ENCODE data around the gene GSN.

DNA sequence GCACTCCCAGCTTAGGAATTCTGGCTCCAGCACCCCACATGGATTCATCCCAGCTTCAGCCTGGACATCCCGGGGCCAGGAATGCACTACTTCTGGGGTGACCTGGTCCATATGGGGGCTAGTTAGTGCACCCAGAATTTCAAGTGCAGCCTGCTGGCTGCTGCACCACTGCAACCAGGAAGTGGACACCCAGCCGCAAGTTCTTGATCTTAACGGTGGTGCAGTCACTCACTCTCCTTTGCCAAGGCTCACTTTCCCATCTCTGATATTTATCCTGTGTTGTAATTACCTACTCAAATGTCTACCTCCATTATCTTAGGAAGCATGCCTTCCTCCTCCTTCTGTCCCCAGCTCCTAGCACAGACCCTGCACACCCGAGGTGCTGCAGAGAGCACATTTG is 40.1 kb upstream of the GSN start:
- TF ChIP-seq, protein P1, sequence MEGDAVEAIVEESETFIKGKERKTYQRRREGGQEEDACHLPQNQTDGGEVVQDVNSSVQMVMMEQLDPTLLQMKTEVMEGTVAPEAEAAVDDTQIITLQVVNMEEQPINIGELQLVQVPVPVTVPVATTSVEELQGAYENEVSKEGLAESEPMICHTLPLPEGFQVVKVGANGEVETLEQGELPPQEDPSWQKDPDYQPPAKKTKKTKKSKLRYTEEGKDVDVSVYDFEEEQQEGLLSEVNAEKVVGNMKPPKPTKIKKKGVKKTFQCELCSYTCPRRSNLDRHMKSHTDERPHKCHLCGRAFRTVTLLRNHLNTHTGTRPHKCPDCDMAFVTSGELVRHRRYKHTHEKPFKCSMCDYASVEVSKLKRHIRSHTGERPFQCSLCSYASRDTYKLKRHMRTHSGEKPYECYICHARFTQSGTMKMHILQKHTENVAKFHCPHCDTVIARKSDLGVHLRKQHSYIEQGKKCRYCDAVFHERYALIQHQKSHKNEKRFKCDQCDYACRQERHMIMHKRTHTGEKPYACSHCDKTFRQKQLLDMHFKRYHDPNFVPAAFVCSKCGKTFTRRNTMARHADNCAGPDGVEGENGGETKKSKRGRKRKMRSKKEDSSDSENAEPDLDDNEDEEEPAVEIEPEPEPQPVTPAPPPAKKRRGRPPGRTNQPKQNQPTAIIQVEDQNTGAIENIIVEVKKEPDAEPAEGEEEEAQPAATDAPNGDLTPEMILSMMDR (IDR thresholded peaks at IDR 0.05) = no peak
- no peak for TF ChIP-seq POLR2A (IDR thresholded peaks at IDR 0.05)
